Mammary epithelial cell (primary cell): ENCODE results near the gene IL17A.

Experiments
- CTCF ChIP-seq, 2 donors: IDR thresholded peaks in 1 of 2; conservative IDR thresholded peaks in 1 of 2; 2 replicates each; pipeline ENCODE4 v1.5.1; 2011 to 2012; ENCODE audit warnings: inconsistent platforms in 2 of 2, low read length in 2 of 2, mild to moderate bottlenecking in 2 of 2, control low read depth in 1 of 2, low read depth in 1 of 2; ENCODE audit not compliant: insufficient read depth in 1 of 2; ENCODE audit errors: extremely low read depth in 1 of 2
- EZH2 ChIP-seq: IDR thresholded peaks from 2 replicates; pipeline ENCODE4 v1.6.1; 2012; ENCODE audit warnings: low read length, inconsistent platforms, borderline replicate concordance

DNA sequence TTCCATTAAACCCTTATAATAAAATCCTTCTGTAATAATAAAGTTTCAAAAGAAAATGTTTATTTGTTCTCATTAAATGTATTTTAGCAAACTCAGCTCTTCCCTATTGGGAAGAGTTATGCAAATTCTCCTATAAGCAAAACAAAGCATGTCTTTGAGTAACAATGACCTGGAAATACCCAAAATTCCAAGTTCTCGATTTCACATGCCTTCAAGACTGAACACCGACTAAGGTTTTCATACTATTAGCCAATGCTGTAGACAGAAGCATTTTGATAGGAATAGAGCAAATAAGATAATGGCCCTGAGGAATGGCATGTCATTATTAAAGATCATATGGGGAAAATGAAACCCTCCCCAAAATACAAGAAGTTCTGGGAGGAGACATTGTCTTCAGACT lies 3.8 kb downstream of the IL17A start:
- TF ChIP-seq EZH2 (no peak), CTCF (conservative IDR thresholded peaks at IDR 0.05 in 1 of 2, IDR thresholded peaks at IDR 0.05 in 1 of 2; ENCODE audit: extremely low read depth in 1 of 2, insufficient read depth in 1 of 2, low read depth in 1 of 2, low read length in 2 of 2) (no peak)
